Prostate gland (tissue), 2 donors: Measurements from ENCODE around the gene SLC66A2.

ENCODE experiments used
- CTCF ChIP-seq, 4 experiments: fragments of 200-600 bp in 2 of 4; fragments of 450-650 bp in 2 of 4; sonication (generic) in 2 of 4; IDR thresholded peaks; 1 replicate in 3 of 4; 2 replicates in 1 of 4; pipeline ENCODE4 v1.5.1; 2016 to 2019; ENCODE audit warnings: antibody characterized with exemption in 4 of 4, mild to moderate bottlenecking in 2 of 4, moderate library complexity in 2 of 4
- POLR2A ChIP-seq: fragments of 450-650 bp; IDR thresholded peaks from one replicate; pipeline ENCODE4 v1.6.1; 2016; ENCODE audit warnings: antibody characterized with exemption, mild to moderate bottlenecking

DNA sequence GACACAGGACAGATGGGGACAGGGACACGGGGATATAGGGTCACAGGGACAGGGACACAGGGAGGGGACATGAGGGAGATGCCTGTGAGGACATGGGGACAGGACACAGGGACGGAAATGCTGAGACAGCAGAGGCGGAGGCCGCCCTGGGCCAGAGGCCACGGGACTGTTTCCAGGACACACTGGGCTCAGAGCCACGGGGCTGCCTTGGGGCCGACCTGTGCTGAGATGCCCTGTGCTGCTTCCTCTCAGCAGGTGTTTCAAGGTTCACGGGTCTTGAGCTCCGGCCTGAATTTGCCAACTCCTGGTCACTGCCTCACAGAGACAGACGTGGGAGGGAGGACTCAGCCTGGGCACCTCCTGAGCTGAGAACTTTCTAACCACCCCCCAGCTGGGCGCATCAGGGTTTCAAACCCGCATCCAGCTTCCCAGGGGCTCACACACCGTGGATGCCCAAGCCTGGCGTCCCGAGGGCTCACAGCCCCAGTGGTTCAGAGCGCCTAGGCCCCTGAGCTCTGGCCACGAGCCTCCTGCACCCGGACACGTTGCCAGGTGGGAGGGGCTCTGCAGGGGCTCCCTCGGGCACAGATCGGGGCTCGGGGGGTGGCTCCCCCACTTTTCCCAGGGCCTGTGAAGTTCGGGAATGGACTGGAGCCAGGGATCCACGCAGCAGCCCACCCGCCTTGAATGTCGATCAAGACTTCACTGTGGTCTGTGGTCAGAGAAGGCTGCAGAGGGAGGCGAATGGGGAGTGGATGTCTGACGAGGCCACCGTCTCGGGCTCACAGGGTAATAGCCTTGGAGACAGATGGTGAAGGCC lies 64.1 kb downstream of the SLC66A2 start:
- TF ChIP-seq CTCF (IDR thresholded peaks at IDR 0.05) (no peak), POLR2A (no peak)
